ENCODE results near the gene DCTPP1. TPM values are rescaled to one million over a fixed set of nuclear protein-coding genes. Genes with fewer than 3 reads are reported as not detected.

Gene DCTPP1
- polyA plus RNA-seq, 6 donors from 2014 or later = 101 to 145 (median 123) TPM

- peaks cover 4 to 26% (median 16%) of the 10 kb centered on the region in 3 donors for H3K4me1 Mint-ChIP-seq
- DNase-seq (no peak), ATAC-seq (ENCODE audit: low read depth in 2 of 2) (no peak)
- H3K27ac Mint-ChIP-seq = peak overlapping the region in 3 of 6 donors; percentile 13 to 78 (median 75)
- no peaks in the 10 kb centered on the region for H3K27me3 Mint-ChIP-seq
- peaks cover 0 to 19% of the 10 kb centered on the region in 2 donors for H3K36me3 Mint-ChIP-seq
- H3K9me3 Mint-ChIP-seq = no peaks in the 10 kb centered on the region
- peak overlapping the region; percentile 33 to 86 (median 70) for H3K4me3 Mint-ChIP-seq
Observed at GRCh38 chr16:30416624-30417528, 13.0 kb downstream of the DCTPP1 start.

- Mint-ChIP-seq H3K36me3 (peaks cover 0 to 17% of the 10 kb centered on the region in 2 donors), H3K27ac (peak overlapping the region in 1 of 6 donors; percentile 54), H3K9me3 (no peaks in the 10 kb centered on the region), H3K4me3 (peak overlapping the region in 4 of 8 donors; percentile 11 to 79 (median 62)), H3K4me1 (peaks cover 4 to 26% (median 16%) of the 10 kb centered on the region in 3 donors), H3K27me3 (no peaks in the 10 kb centered on the region)
- ATAC-seq (ENCODE audit: low read depth in 2 of 2) (no peak), DNase-seq (no peak)
Observed at GRCh38 chr16:30416047-30416603, 13.7 kb downstream of the DCTPP1 start.

GRCh38 chr16:30414159-30414558 is 15.7 kb downstream of the DCTPP1 start:
- Mint-ChIP-seq H3K27ac (no peak overlapping the region), H3K9me3 (no peaks in the 10 kb centered on the region), H3K4me1 (peaks cover 8 to 34% (median 12%) of the 10 kb centered on the region in 3 donors), H3K36me3 (peaks cover 0 to 6% of the 10 kb centered on the region in 2 donors), H3K27me3 (no peaks in the 10 kb centered on the region), H3K4me3 (no peak overlapping the region)
- ATAC-seq (ENCODE audit: low read depth in 2 of 2) = no peak
- no peak for DNase-seq

GRCh38 chr16:30413112-30413806 is 16.6 kb downstream of the DCTPP1 start:
- Mint-ChIP-seq H3K4me3 (peak overlapping the region in 1 of 8 donors; percentile 18), H3K27ac (peak overlapping the region in 2 of 6 donors; percentile 42 to 83), H3K27me3 (no peaks in the 10 kb centered on the region), H3K4me1 (peaks cover 14 to 34% (median 21%) of the 10 kb centered on the region in 3 donors), H3K36me3 (peaks cover 0 to 6% of the 10 kb centered on the region in 2 donors), H3K9me3 (no peaks in the 10 kb centered on the region)
- DNase-seq (no peak), ATAC-seq (ENCODE audit: low read depth in 2 of 2) (no peak)

- DNase-seq (peak; percentile 90), ATAC-seq (ENCODE audit: low read depth in 2 of 2) (peak; percentile 62 to 67)
- peak overlapping the region; percentile 30 to 87 (median 75) for H3K4me3 Mint-ChIP-seq
- peak overlapping the region in 5 of 6 donors; percentile 28 to 87 (median 76) for H3K27ac Mint-ChIP-seq
- H3K4me1 Mint-ChIP-seq = peaks cover 18 to 32% (median 25%) of the 10 kb centered on the region in 3 donors
- H3K36me3 Mint-ChIP-seq = peaks cover 0 to 6% of the 10 kb centered on the region in 2 donors
- H3K27me3 Mint-ChIP-seq = no peaks in the 10 kb centered on the region
- H3K9me3 Mint-ChIP-seq = no peaks in the 10 kb centered on the region
Observed at GRCh38 chr16:30409125-30410060, 20.4 kb downstream of the DCTPP1 start.

GRCh38 chr16:30407804-30408534 is 21.9 kb downstream of the DCTPP1 start:
- peak overlapping the region; percentile 76 to 97 (median 84) for H3K4me3 Mint-ChIP-seq
- no peak for DNase-seq

GRCh38 chr16:30407102-30407803 is 22.6 kb downstream of the DCTPP1 start, which contains the start of gene ZNF771:
Gene ZNF771, plus strand, starts transcription at chr16:30407606. Its CDS starts 448 bp downstream, at chr16:30408054.
- H3K27me3 Mint-ChIP-seq = no peaks in the 10 kb centered on the region
- peak within 1 kb of the TSS; percentile 81 to 99 (median 97) for H3K4me3 Mint-ChIP-seq
- DNase-seq (peak; percentile 86), ATAC-seq (ENCODE audit: low read depth in 2 of 2) (peak; percentile 81 to 85)
- H3K36me3 Mint-ChIP-seq = peaks cover 0 to 5% of the 10 kb centered on the region in 2 donors
- H3K9me3 Mint-ChIP-seq = no peaks in the 10 kb centered on the region
- H3K27ac Mint-ChIP-seq = peak within 1 kb of the TSS; percentile 28 to 99 (median 94)
- peaks cover 22 to 31% (median 28%) of the 10 kb centered on the region in 3 donors for H3K4me1 Mint-ChIP-seq

More at GRCh38 chr16:30407804-30408534, 21.9 kb downstream of the DCTPP1 start:
- no peaks in the 10 kb centered on the region for H3K27me3 Mint-ChIP-seq
- peaks cover 0 to 6% of the 10 kb centered on the region in 2 donors for H3K36me3 Mint-ChIP-seq
- H3K4me1 Mint-ChIP-seq = peaks cover 22 to 30% (median 28%) of the 10 kb centered on the region in 3 donors
- ATAC-seq (ENCODE audit: low read depth in 2 of 2) = no peak
- H3K9me3 Mint-ChIP-seq = no peaks in the 10 kb centered on the region
- peak overlapping the region in 3 of 6 donors; percentile 43 to 85 (median 80) for H3K27ac Mint-ChIP-seq

- ATAC-seq (ENCODE audit: low read depth in 2 of 2) (peak; percentile 23 to 35), DNase-seq (no peak)
- Mint-ChIP-seq H3K27me3 (no peaks in the 10 kb centered on the region), H3K4me3 (peak overlapping the region; percentile 81 to 99 (median 97)), H3K36me3 (no peaks in the 10 kb centered on the region), H3K27ac (peak overlapping the region; percentile 28 to 99 (median 94)), H3K4me1 (peaks cover 23 to 33% (median 28%) of the 10 kb centered on the region in 3 donors), H3K9me3 (no peaks in the 10 kb centered on the region)
Observed at GRCh38 chr16:30406795-30407101, 23.1 kb downstream of the DCTPP1 start.

GRCh38 chr16:30401768-30402425 is 27.9 kb downstream of the DCTPP1 start:
- Mint-ChIP-seq H3K4me1 (peaks cover 20 to 40% (median 36%) of the 10 kb centered on the region in 3 donors), H3K4me3 (peak overlapping the region; percentile 37 to 94 (median 88)), H3K36me3 (no peaks in the 10 kb centered on the region), H3K27ac (no peak overlapping the region), H3K27me3 (no peaks in the 10 kb centered on the region), H3K9me3 (no peaks in the 10 kb centered on the region)
- DNase-seq (no peak), ATAC-seq (ENCODE audit: low read depth in 2 of 2) (no peak)

GRCh38 chr16:30399435-30400186 is 30.2 kb downstream of the DCTPP1 start:
- Mint-ChIP-seq H3K27me3 (no peaks in the 10 kb centered on the region), H3K36me3 (no peaks in the 10 kb centered on the region), H3K4me1 (peaks cover 32 to 51% (median 50%) of the 10 kb centered on the region in 3 donors), H3K27ac (peak overlapping the region in 3 of 6 donors; percentile 19 to 89 (median 82)), H3K4me3 (peak overlapping the region; percentile 84 to 94 (median 90)), H3K9me3 (no peaks in the 10 kb centered on the region)
- ATAC-seq (ENCODE audit: low read depth in 2 of 2) = no peak
- no peak for DNase-seq

Measured in naive B cell (primary cell).